ENCODE data around the gene DHRSX. TPM values are rescaled to one million over a fixed set of nuclear protein-coding genes. Genes with fewer than 3 reads are reported as not detected.
A peak's percentile ranks its signal among the peaks of the same experiment; 100 is the strongest.
"Not testable (repeated sequence)": the region's sequence is repeated elsewhere in the genome, so short reads cannot be mapped to it uniquely, and the experiment has no call there.

DHRSX gene
- total RNA-seq, 6 donors from 2014 or later = 18.2 to 34.8 (median 21.2) TPM

- DNase-seq (no peak), ATAC-seq (ENCODE audit: low FRiP score in 2 of 2) (peak in 1 of 2 donors; percentile 24)
- Histone ChIP-seq H3K36me3 (peaks cover 3 to 34% (median 22%) of the 10 kb centered on the region in 4 donors), H3K27me3 (no peaks in the 10 kb centered on the region), H3K9me3 (peaks cover 0 to 3% (median 0%) of the 10 kb centered on the region in 4 donors), H3K27ac (peak overlapping the region in 2 of 4 donors; percentile 30 to 32), H3K4me1 (no peaks in the 10 kb centered on the region), H3K4me3 (peak overlapping the region in 1 of 4 donors; percentile 22)
- WGBS, 2 donors = 75 to 87% methylated on average over 9 to 12 of the region's 12 CpGs
- TF ChIP-seq POLR2AphosphoS5 (IDR thresholded peaks at IDR 0.05) (no peak), EP300 (IDR thresholded peaks at IDR 0.05) (no peak), POLR2A (IDR thresholded peaks at IDR 0.05) (no peak)
- TF ChIP-seq, protein P1, sequence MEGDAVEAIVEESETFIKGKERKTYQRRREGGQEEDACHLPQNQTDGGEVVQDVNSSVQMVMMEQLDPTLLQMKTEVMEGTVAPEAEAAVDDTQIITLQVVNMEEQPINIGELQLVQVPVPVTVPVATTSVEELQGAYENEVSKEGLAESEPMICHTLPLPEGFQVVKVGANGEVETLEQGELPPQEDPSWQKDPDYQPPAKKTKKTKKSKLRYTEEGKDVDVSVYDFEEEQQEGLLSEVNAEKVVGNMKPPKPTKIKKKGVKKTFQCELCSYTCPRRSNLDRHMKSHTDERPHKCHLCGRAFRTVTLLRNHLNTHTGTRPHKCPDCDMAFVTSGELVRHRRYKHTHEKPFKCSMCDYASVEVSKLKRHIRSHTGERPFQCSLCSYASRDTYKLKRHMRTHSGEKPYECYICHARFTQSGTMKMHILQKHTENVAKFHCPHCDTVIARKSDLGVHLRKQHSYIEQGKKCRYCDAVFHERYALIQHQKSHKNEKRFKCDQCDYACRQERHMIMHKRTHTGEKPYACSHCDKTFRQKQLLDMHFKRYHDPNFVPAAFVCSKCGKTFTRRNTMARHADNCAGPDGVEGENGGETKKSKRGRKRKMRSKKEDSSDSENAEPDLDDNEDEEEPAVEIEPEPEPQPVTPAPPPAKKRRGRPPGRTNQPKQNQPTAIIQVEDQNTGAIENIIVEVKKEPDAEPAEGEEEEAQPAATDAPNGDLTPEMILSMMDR (IDR thresholded peaks at IDR 0.05) = no peak
These were observed 16.5 kb downstream of the DHRSX start for GRCh38 chrX:2484256-2484655.

- no peak for DNase-seq
- TF ChIP-seq POLR2AphosphoS5 (IDR thresholded peaks at IDR 0.05) (no peak), POLR2A (IDR thresholded peaks at IDR 0.05) (no peak), EP300 (IDR thresholded peaks at IDR 0.05) (no peak)
- TF ChIP-seq, protein P1 (IDR thresholded peaks at IDR 0.05) = no peak
- no peaks in the 10 kb centered on the region for H3K4me1 ChIP-seq
- H3K4me3 ChIP-seq = no peak overlapping the region
- peak overlapping the region in 1 of 4 donors; percentile 30 for H3K27ac ChIP-seq
- H3K27me3 ChIP-seq = no peaks in the 10 kb centered on the region
- peaks cover 0 to 27% (median 14%) of the 10 kb centered on the region in 4 donors for H3K36me3 ChIP-seq
- no peak for ATAC-seq (ENCODE audit: low FRiP score in 2 of 2)
- 70 to 87% methylated on average over 16 of the region's 16 CpGs for WGBS, 2 donors
- H3K9me3 ChIP-seq = peaks cover 0 to 3% (median 0%) of the 10 kb centered on the region in 4 donors
These were observed 17.2 kb downstream of the DHRSX start for GRCh38 chrX:2483398-2484060.

DNA sequence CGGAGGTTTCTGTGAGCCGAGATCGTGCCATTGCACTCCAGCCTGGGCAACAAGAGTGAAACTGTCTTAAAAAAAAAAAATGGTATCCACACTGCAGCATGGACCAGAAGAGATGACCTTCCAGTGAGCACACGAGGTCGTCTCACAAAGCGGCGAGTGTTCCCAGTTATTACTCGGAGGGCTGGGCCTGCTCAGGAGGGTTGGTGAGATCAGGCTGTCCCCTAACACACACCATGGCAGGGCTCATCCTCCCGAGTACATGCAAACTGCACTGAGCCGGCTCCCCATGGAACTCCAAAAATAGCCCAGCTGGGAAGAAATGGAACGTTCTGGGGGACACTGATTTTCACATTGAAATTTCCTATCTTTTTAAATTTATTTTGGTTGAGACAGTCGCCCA, 19.2 kb downstream of the DHRSX start:
- H3K9me3 ChIP-seq; DNase-seq; H3K4me1 ChIP-seq; H3K4me3 ChIP-seq; H3K36me3 ChIP-seq; H3K27me3 ChIP-seq; ATAC-seq (ENCODE audit: low FRiP score in 2 of 2); H3K27ac ChIP-seq: not testable (repeated sequence)
- WGBS, 2 donors = 89 to 97% methylated on average over 11 to 12 of the region's 12 CpGs

DNA sequence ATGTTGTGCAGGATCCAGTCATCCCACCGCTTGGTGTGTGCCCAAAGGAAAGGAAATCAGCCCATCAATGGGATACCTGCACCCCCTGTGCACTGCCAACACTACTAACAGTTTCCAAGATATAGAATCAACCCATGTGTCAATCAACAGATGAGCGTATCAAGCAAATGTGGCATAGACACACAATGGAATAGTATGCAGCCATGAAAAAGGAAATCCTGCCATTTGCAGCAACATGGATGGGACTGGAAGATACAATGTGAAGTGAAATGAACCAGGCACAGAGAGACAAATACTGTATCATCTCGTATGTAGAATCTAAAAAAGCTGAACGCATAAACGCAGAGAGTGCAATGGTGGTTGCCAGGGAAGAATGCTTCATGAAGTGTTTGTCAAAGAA, 20.8 kb downstream of the DHRSX start:
- H3K27ac ChIP-seq; H3K4me1 ChIP-seq; ATAC-seq (ENCODE audit: low FRiP score in 2 of 2); H3K36me3 ChIP-seq; H3K27me3 ChIP-seq; DNase-seq; H3K4me3 ChIP-seq; H3K9me3 ChIP-seq: not testable (repeated sequence)
- 94 to 99% methylated on average over 5 of the region's 5 CpGs for WGBS, 2 donors

DNA sequence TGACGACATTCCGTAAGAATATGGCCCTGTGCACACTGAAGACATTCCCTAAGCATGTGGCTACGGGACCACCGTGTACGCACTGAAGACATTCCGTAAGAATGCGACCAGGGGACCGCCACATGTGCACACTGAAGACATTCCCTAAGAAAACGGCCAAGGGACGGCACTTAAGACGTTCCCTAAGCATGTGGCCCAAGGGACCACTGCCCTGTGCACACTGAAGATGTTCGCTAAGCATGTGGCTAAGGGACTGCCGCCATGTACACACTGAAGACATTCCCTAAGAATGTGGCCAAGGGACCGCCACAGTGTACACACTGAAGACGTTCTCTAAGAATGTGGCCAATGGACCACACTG, 21.4 kb downstream of the DHRSX start:
- TF ChIP-seq POLR2AphosphoS5 (IDR thresholded peaks at IDR 0.05) (no peak), EP300 (IDR thresholded peaks at IDR 0.05) (no peak), POLR2A (IDR thresholded peaks at IDR 0.05) (no peak)
- TF ChIP-seq, protein P1 (IDR thresholded peaks at IDR 0.05) = no peak
- WGBS, 2 donors = 96 to 97% methylated on average over 15 of the region's 15 CpGs

More for the DNA sequence above, 21.4 kb downstream of the DHRSX start:
- H3K4me1 ChIP-seq = no peaks in the 10 kb centered on the region
- no peaks in the 10 kb centered on the region for H3K36me3 ChIP-seq
- ATAC-seq (ENCODE audit: low FRiP score in 2 of 2) (no peak), DNase-seq (no peak)
- H3K27me3 ChIP-seq = no peaks in the 10 kb centered on the region
- peaks cover 0 to 3% (median 0%) of the 10 kb centered on the region in 4 donors for H3K9me3 ChIP-seq
- no peak overlapping the region for H3K27ac ChIP-seq
- no peak overlapping the region for H3K4me3 ChIP-seq

All from upper lobe of left lung (tissue), 6 donors.